SH-SY5Y (cell line): ENCODE data around the gene C9.

Experiments used
- GATA2 ChIP-seq: IDR thresholded peaks from 2 replicates; pipeline ENCODE4 v1.6.1; 2011; ENCODE audit warnings: mild to moderate bottlenecking, low read depth, low read length
- GATA3 ChIP-seq: IDR thresholded peaks from 2 replicates; pipeline ENCODE4 v1.6.1; 2011; ENCODE audit warnings: low read depth, mild to moderate bottlenecking, low read length, moderate library complexity

DNA sequence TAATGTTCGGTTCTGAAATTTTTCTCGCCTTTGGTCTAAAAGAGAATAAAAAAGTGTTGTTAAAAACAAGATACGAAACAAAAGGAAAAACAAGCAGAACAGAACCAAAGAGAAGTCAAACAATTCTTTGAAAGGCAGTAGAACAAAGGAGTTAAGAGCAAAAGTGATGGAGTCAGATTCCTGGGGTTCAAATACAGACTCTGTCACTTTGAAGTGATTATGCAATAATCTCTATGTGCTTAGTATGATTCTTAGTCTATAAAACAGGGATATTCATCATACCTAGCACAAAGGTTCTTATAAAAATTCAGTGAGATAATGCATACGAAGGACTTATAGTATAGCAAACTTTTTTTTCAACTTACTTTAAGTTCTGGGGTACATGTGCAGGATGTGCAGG lies 48.3 kb downstream of the C9 start:
- TF ChIP-seq GATA3 (no peak), GATA2 (no peak)
